GM12878 (cell line): ENCODE measurements around the gene SSH2. TPM values are rescaled to one million over a fixed set of nuclear protein-coding genes. Genes with fewer than 3 reads are reported as not detected.

Source experiments
- ATAC-seq: fragments of 200-7000 bp; cut with Tn5 transposase; 3 replicates; pipeline ENCODE4 v1.9.1; 2020; ENCODE audit warnings: mild to moderate bottlenecking, moderate library complexity
- BruUV-seq: library from RNA; stranded (reverse); fragments of 400-500 nt; replicated peaks from 2 replicates; lab custom pipeline; 2021; lab: Mats Ljungman, UMichigan
- CTCF ChIA-PET: fragments of 300-600 bp; sonication (Branson Sonifier 250); formaldehyde crosslinking; extraction: SDS; loops from one replicate; lab custom pipeline; 2021; ENCODE audit warnings: inconsistent platforms; lab: Yijun Ruan, JAX
- POLR2A ChIA-PET: fragments of 350-600 bp; formaldehyde crosslinking; extraction: SDS; loops from one replicate; lab custom pipeline; 2021; ENCODE audit warnings: inconsistent platforms; lab: Charles Lee
- RAD21 ChIA-PET: fragments of 300-600 bp; sonication (Branson Sonifier 250); formaldehyde crosslinking; loops from one replicate; lab custom pipeline; 2023; ENCODE audit warnings: antibody characterized with exemption; ENCODE audit not compliant: unreplicated experiment; lab: Charles Lee
- SMC1A ChIA-PET: fragments of 300-600 bp; sonication (Branson Sonifier 250); formaldehyde crosslinking; loops from one replicate; lab custom pipeline; 2023; ENCODE audit not compliant: unreplicated experiment, uncharacterized antibody; lab: Charles Lee
- DNase-seq: peaks from one replicate; pipeline ENCODE4 v3.0.0-alpha.2; 2011; ENCODE audit warnings: low read depth, low spot score
- FAIRE-seq: peaks from 3 replicates; lab custom pipeline; 2011; peaks lifted over from hg19 to GRCh38; lab: Jason Lieb, UNC
- H2AFZ ChIP-seq: 2 replicates; pipeline ENCODE4 v1.6.0; 2011; ENCODE audit warnings: low read depth, low read length, control low read depth; ENCODE audit not compliant: control insufficient read depth
- H3K27ac ChIP-seq: 2 replicates; pipeline ENCODE4 v1.5.1; 2011; ENCODE audit warnings: control low read depth; ENCODE audit not compliant: control insufficient read depth, insufficient read depth
- H3K27me3 ChIP-seq, 2 experiments: replicated peaks in 1 of 2; 2 replicates each; pipeline versions ENCODE4 v1.6.0 to v1.6.1; 2011; ENCODE audit warnings: low read length in 1 of 2; ENCODE audit not compliant: control insufficient read depth in 2 of 2, insufficient read depth in 2 of 2
- H3K36me3 ChIP-seq, 2 experiments: 2 replicates each; pipeline ENCODE4 v1.5.1; 2011; ENCODE audit warnings: low read length in 1 of 2; ENCODE audit not compliant: control insufficient read depth in 2 of 2, insufficient read depth in 2 of 2
- H3K4me1 ChIP-seq: 2 replicates; pipeline ENCODE4 v1.6.1; 2011; ENCODE audit warnings: mild to moderate bottlenecking, low read length, moderate library complexity, mixed read lengths; ENCODE audit not compliant: control insufficient read depth, insufficient read depth
- H3K4me2 ChIP-seq: 2 replicates; pipeline ENCODE4 v1.6.0; 2011; ENCODE audit warnings: control low read depth; ENCODE audit not compliant: control insufficient read depth, insufficient read depth
- H3K4me3 ChIP-seq: fragments of 200-600 bp; sonication (generic); 2 replicates; pipeline ENCODE4 v1.5.1; 2016
- H3K79me2 ChIP-seq: 2 replicates; pipeline ENCODE4 v1.6.0; 2011; ENCODE audit warnings: low read length; ENCODE audit not compliant: control insufficient read depth, insufficient read depth
- H3K9ac ChIP-seq: 2 replicates; pipeline ENCODE4 v1.8.0; 2011; ENCODE audit warnings: low read length, control low read depth, mixed read lengths; ENCODE audit not compliant: control insufficient read depth, insufficient read depth
- H3K9me3 ChIP-seq: replicated peaks from 3 replicates; pipeline ENCODE4 v1.5.1; 2011; ENCODE audit warnings: mild to moderate bottlenecking, low read length; ENCODE audit not compliant: control insufficient read depth, insufficient read depth
- H4K20me1 ChIP-seq: 2 replicates; pipeline ENCODE4 v1.6.0; 2011; ENCODE audit not compliant: control insufficient read depth, insufficient read depth
- BCL3 ChIP-seq: IDR thresholded peaks from 2 replicates; pipeline ENCODE4 v1.6.1; 2011; ENCODE audit warnings: borderline replicate concordance, low read depth, mild to moderate bottlenecking, moderate library complexity, low read length; ENCODE audit not compliant: insufficient read depth, poor library complexity, severe bottlenecking
- E2F8 ChIP-seq: fragments of 450-650 bp; IDR thresholded peaks from 2 replicates; pipeline ENCODE4 v1.6.1; 2018; ENCODE audit warnings: mild to moderate bottlenecking, low read depth, moderate library complexity; ENCODE audit not compliant: partially characterized antibody
- EZH2 ChIP-seq: IDR thresholded peaks from 2 replicates; pipeline ENCODE4 v1.6.1; 2012; ENCODE audit warnings: low read depth, mild to moderate bottlenecking, control low read depth, inconsistent platforms, low read length, borderline replicate concordance; ENCODE audit not compliant: control insufficient read depth
- GATAD2B ChIP-seq: fragments of 450-650 bp; conservative IDR thresholded peaks from 2 replicates; pipeline ENCODE4 v1.6.1; 2017; ENCODE audit warnings: low read depth, mild to moderate bottlenecking, moderate library complexity
- REST ChIP-seq: IDR thresholded peaks from 2 replicates; pipeline ENCODE4 v1.6.1; 2012; ENCODE audit warnings: mild to moderate bottlenecking, low read depth, low read length
- SREBF1 ChIP-seq: IDR thresholded peaks from 2 replicates; pipeline ENCODE4 v1.6.1; 2012; ENCODE audit warnings: mild to moderate bottlenecking, low read length
- SREBF2 ChIP-seq: IDR thresholded peaks from 2 replicates; pipeline ENCODE4 v1.6.1; 2012; ENCODE audit warnings: mild to moderate bottlenecking, low read length
- TARDBP ChIP-seq: IDR thresholded peaks from 2 replicates; pipeline ENCODE4 v1.6.1; 2016; ENCODE audit warnings: borderline replicate concordance
- ZNF622 ChIP-seq: fragments of 450-650 bp; IDR thresholded peaks from 2 replicates; pipeline ENCODE4 v1.6.1; 2017; ENCODE audit warnings: mild to moderate bottlenecking, inconsistent platforms
- WGBS: methylation state at CpG from one replicate; pipeline ENCODE4 v1.1.6; 2016; ENCODE audit warnings: low lambda C conversion rate; ENCODE audit not compliant: insufficient replicate concordance, insufficient coverage; ENCODE audit errors: missing lambda C conversion rate; 5-methylcytosine and 5-hydroxymethylcytosine counted together
- in situ Hi-C: fragments of 300-500 bp; cut with MboI; formaldehyde crosslinking; loops from 9 replicates; pipeline ENCODE4 v1.14.3; 2018; ENCODE audit warnings: mixed read lengths
- intact Hi-C: fragments of 100-400 bp; cut with micrococcal nuclease; formaldehyde crosslinking; loops from one replicate; pipeline ENCODE4 v1.14.2; 2022; ENCODE audit not compliant: unreplicated experiment
- polyA plus RNA-seq, 11 experiments: library from polyadenylated mRNA; depleted of rRNA in 4 of 11; unstranded in 6 of 11; stranded (reverse) in 5 of 11; fragments of >200 nt; fragmentation: Nextera tagmentation in 4 of 11; fragmentation: Illumina TruSeq in 1 of 11; extraction: Ambion mirVana in 4 of 11; extraction: Trizol in 1 of 11; gene quantifications; 1 replicate in 1 of 11; 2 replicates in 10 of 11; pipeline versions ENCODE4 v1.2.1 to v1.2.3, GENCODE V29; 2011 to 2016; ENCODE audit warnings: inconsistent platforms in 2 of 11, missing spikeins in 2 of 11, low read depth in 1 of 11
- total RNA-seq, 4 experiments: library from RNA; depleted of rRNA in 3 of 4; stranded (reverse); fragments of >200 nt in 3 of 4; fragmentation: Illumina TruSeq in 1 of 4; extraction: Trizol in 1 of 4; gene quantifications; 2 replicates each; pipeline versions ENCODE4 v1.2.1 to v1.2.3, GENCODE V29; 2013 to 2021

The SSH2 gene
- total and polyA plus RNA-seq, 10 of the 15 experiments (the other 5 are each of a cell fraction or from before 2014, with no cell fraction given), result 9.3 to 65.9 (median 34.0) TPM

- Histone ChIP-seq H3K79me2 (no peaks in the 10 kb centered on the region; the same call in none of the 2 replicates), H3K4me3 (no peak overlapping the region), H3K9ac (no peak overlapping the region), H3K36me3 (0 out of 4 replicates have a peak, but pooled peaks cover 0 to 4% of the 10 kb centered on the region in 2 experiments), H3K27ac (no peak overlapping the region), H3K4me1 (no peaks in the 10 kb centered on the region), H3K27me3 (no peaks in the 10 kb centered on the region), H4K20me1 (no peaks in the 10 kb centered on the region), H3K9me3 (no peaks in the 10 kb centered on the region), H3K4me2 (no peak overlapping the region), H2AFZ (no peak overlapping the region)
- no peak for ATAC-seq
- intact Hi-C loops (no loop called here), in situ Hi-C loops (no loop called here)
- ChIA-PET SMC1A (interaction anchor here (0.6 to 1.6 kb wide), 6 partner anchors 12 to 205 kb away, joined by 3 to 5 read pairs (median 4); no protein-coding TSS in a partner anchor), POLR2A (no interaction called here), RAD21 (interaction anchor here (0.7 kb wide), 1 partner anchor 17 kb away, joined by 6 read pairs; no protein-coding TSS in a partner anchor), CTCF (no interaction called here)
- 52% methylated on average over 3 of the region's 3 CpGs for WGBS
- no TSS peak for BruUV-seq
- no peak for DNase-seq
- FAIRE-seq, result no peak
- TF ChIP-seq EZH2, result no peak
- TF ChIP-seq GATAD2B, result no peak
- no peak for TF ChIP-seq SREBF1
- TF ChIP-seq BCL3, result no peak
- no peak for TF ChIP-seq SREBF2
Measured at GRCh38 chr17:29885031-29885640, 44.9 kb downstream of the SSH2 start.

- Histone ChIP-seq H2AFZ (no peak overlapping the region), H3K27me3 (no peaks in the 10 kb centered on the region), H3K79me2 (no peaks in the 10 kb centered on the region; the same call in 1 of the 2 replicates), H3K4me1 (no peaks in the 10 kb centered on the region), H3K9ac (no peak overlapping the region), H3K9me3 (no peaks in the 10 kb centered on the region), H3K36me3 (no peaks in the 10 kb centered on the region), H3K27ac (no peak overlapping the region), H3K4me2 (no peak overlapping the region), H4K20me1 (no peaks in the 10 kb centered on the region), H3K4me3 (no peak overlapping the region)
- in situ Hi-C loops, result no loop called here
- no peak for ATAC-seq
- no peak for DNase-seq
- no peak for FAIRE-seq
- ChIA-PET POLR2A (no interaction called here), RAD21 (no interaction called here), SMC1A (no interaction called here), CTCF (no interaction called here)
- intact Hi-C loops, result no loop called here
- no TSS peak for BruUV-seq
- TF ChIP-seq TARDBP (no peak), ZNF622 (no peak), REST (no peak), E2F8 (no peak)
Measured at GRCh38 chr17:29883497-29883896, 46.5 kb downstream of the SSH2 start.
